GM12892 (cell line): Measurements from ENCODE around the gene TRPC4AP.

Experiments used
- POLR2A ChIP-seq: IDR thresholded peaks from 2 replicates; pipeline ENCODE4 v1.6.1; 2011; ENCODE audit warnings: low read depth, low read length, control low read depth
- POLR2AphosphoS5 ChIP-seq: IDR thresholded peaks from 2 replicates; pipeline ENCODE4 v1.6.1; 2011; ENCODE audit warnings: low read depth, low read length, control low read depth
- TAF1 ChIP-seq: IDR thresholded peaks from 2 replicates; pipeline ENCODE4 v1.6.1; 2011; ENCODE audit warnings: low read depth, mild to moderate bottlenecking, control low read depth, low read length, borderline replicate concordance

- TF ChIP-seq TAF1 (no peak), POLR2A (no peak), POLR2AphosphoS5 (no peak)
Observed at GRCh38 chr20:34979366-34980153, 113.0 kb downstream of the TRPC4AP start.
